Suprapubic skin (tissue), 4 donors: Measurements from ENCODE around the gene LASP1. TPM values are rescaled to one million over a fixed set of nuclear protein-coding genes. Genes with fewer than 3 reads are reported as not detected.

Experiments
- DNase-seq, 2 donors: peaks; one replicate each; pipeline ENCODE4 v3.0.0-alpha.2; 2019; ENCODE audit warnings: low spot score in 2 of 2
- H3K27ac ChIP-seq: fragments of 200-600 bp; sonication (generic); one replicate; pipeline ENCODE4 v1.5.1; 2019
- H3K27me3 ChIP-seq: fragments of 200-600 bp; sonication (generic); one replicate; pipeline ENCODE4 v1.5.1; 2019
- H3K36me3 ChIP-seq: fragments of 200-600 bp; sonication (generic); one replicate; pipeline ENCODE4 v1.5.1; 2019
- H3K4me1 ChIP-seq: fragments of 200-600 bp; sonication (generic); one replicate; pipeline ENCODE4 v1.5.1; 2019
- H3K4me3 ChIP-seq: fragments of 200-600 bp; sonication (generic); one replicate; pipeline ENCODE4 v1.5.1; 2019; ENCODE audit warnings: mild to moderate bottlenecking
- H3K9me3 ChIP-seq: fragments of 200-600 bp; sonication (generic); one replicate; pipeline ENCODE4 v1.5.1; 2019
- EP300 ChIP-seq: sonication (generic); formaldehyde crosslinking; IDR thresholded peaks from one replicate; pipeline ENCODE4 v1.6.1; 2017; ENCODE audit warnings: antibody characterized with exemption
- POLR2A ChIP-seq, 2 donors: fragments of 450-650 bp; IDR thresholded peaks; one replicate each; pipeline ENCODE4 v1.6.1; 2017; ENCODE audit warnings: antibody characterized with exemption in 2 of 2, mild to moderate bottlenecking in 2 of 2, moderate library complexity in 2 of 2
- POLR2AphosphoS5 ChIP-seq, 3 donors: sonication (generic); formaldehyde crosslinking; IDR thresholded peaks; one replicate each; pipeline ENCODE4 v1.6.1; 2017; ENCODE audit warnings: antibody characterized with exemption in 3 of 3
- WGBS: methylation state at CpG from one replicate; pipeline ENCODE4 v1.1.5; 2018; 5-methylcytosine and 5-hydroxymethylcytosine counted together
- total RNA-seq, 4 donors: library from RNA; depleted of rRNA; stranded (reverse); fragments of >200 nt; gene quantifications; one replicate each; pipeline ENCODE4 v1.1.0, GENCODE V29; 2016
- TF ChIP-seq, protein P1 (sequence below), 2 donors: fragments of 200-600 bp in 1 of 2; fragments of 450-650 bp in 1 of 2; sonication (generic) in 1 of 2; IDR thresholded peaks; one replicate each; pipeline ENCODE4 v1.5.1; 2016 to 2019; ENCODE audit warnings: antibody characterized with exemption in 2 of 2, mild to moderate bottlenecking in 1 of 2, moderate library complexity in 1 of 2

LASP1 gene
- total RNA-seq, 4 donors from 2014 or later, result 83.1 to 124 (median 99.6) TPM

DNA sequence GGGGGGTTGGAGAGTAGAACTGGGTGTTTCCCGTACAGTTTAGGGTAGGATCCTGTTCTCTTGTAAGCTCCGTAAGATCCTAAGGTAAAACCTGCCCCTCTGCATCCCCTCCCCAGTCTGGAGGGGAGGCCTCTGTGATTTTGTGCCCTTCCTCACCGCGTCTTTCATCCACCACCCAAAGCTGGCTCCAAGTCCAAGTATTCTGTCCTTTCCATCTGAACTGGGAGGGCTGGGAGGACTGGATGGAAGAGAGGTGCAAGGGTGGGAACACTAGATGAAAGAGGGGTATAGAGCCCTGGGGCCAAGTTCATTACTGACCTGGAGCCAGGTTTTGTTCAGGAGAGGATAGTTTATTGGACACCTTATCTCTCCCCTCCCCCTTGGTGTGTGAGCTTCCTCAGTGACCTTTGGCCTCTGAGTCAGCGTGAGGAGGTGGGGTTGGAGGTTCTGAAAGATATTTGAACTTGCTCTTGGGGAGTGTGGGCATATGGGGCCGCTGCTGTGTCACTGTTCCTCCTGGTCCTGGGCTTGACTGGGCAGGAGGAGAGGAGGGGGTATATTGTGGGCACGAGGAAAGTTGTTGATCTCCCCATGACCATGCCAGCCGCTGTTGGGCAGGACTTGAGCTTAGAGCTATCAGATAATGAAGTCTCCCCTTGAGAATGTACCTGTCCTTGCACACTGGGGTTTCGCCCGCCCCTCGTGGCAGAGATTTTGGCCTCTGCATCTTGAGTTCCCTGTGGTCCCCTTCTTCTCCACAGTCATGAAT lies 1.6 kb downstream of the LASP1 start:
- TF ChIP-seq, protein P1, sequence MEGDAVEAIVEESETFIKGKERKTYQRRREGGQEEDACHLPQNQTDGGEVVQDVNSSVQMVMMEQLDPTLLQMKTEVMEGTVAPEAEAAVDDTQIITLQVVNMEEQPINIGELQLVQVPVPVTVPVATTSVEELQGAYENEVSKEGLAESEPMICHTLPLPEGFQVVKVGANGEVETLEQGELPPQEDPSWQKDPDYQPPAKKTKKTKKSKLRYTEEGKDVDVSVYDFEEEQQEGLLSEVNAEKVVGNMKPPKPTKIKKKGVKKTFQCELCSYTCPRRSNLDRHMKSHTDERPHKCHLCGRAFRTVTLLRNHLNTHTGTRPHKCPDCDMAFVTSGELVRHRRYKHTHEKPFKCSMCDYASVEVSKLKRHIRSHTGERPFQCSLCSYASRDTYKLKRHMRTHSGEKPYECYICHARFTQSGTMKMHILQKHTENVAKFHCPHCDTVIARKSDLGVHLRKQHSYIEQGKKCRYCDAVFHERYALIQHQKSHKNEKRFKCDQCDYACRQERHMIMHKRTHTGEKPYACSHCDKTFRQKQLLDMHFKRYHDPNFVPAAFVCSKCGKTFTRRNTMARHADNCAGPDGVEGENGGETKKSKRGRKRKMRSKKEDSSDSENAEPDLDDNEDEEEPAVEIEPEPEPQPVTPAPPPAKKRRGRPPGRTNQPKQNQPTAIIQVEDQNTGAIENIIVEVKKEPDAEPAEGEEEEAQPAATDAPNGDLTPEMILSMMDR (IDR thresholded peaks at IDR 0.05), result no peak
- TF ChIP-seq POLR2AphosphoS5 (IDR thresholded peaks at IDR 0.05) (no peak), EP300 (no peak), POLR2A (IDR thresholded peaks at IDR 0.05) (no peak)
- peak overlapping the region; percentile 96 for H3K27ac ChIP-seq
- H3K36me3 ChIP-seq, result no peaks in the 10 kb centered on the region
- DNase-seq, result no peak
- H3K4me3 ChIP-seq, result peak overlapping the region; percentile 89
- no peaks in the 10 kb centered on the region for H3K9me3 ChIP-seq
- H3K4me1 ChIP-seq, result peaks cover 66% of the 10 kb centered on the region
- WGBS, result 16% methylated on average over 11 of the region's 11 CpGs
- no peaks in the 10 kb centered on the region for H3K27me3 ChIP-seq

DNA sequence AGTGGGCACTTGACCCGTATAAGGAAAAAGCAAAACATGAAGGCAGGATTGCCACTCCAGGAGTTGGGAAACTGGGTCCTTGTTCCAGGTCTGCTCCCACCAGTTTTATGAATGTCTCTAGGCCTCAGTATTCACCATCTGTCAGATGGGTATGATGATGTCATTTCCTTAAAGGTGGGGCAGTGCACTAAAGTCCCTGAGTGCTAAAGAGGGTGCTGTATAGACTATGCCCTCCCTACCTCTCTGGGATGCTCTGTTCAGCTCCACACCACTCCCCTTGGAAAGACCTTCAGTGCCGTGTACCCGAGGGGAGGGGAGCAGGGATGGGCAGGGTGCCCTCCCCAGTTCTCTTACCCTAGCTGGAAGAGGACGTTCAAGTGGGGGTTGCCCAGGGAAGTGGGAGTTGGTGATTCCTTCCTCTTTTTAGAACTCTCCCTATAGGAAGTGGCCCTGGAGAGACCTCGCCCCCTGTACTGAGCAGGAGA lies 2.2 kb downstream of the LASP1 start:
- H3K9me3 ChIP-seq, result no peaks in the 10 kb centered on the region
- H3K27me3 ChIP-seq, result no peaks in the 10 kb centered on the region
- peak overlapping the region; percentile 89 for H3K4me3 ChIP-seq
- WGBS, result 30% methylated on average over 5 of the region's 5 CpGs
- H3K36me3 ChIP-seq, result no peaks in the 10 kb centered on the region
- no peak for DNase-seq
- H3K27ac ChIP-seq, result peak overlapping the region; percentile 96
- H3K4me1 ChIP-seq, result peaks cover 70% of the 10 kb centered on the region
- TF ChIP-seq POLR2A (IDR thresholded peaks at IDR 0.05), result no peak
- TF ChIP-seq POLR2AphosphoS5 (IDR thresholded peaks at IDR 0.05), result no peak
- TF ChIP-seq EP300, result no peak
- TF ChIP-seq, protein P1 (IDR thresholded peaks at IDR 0.05), result no peak

DNA sequence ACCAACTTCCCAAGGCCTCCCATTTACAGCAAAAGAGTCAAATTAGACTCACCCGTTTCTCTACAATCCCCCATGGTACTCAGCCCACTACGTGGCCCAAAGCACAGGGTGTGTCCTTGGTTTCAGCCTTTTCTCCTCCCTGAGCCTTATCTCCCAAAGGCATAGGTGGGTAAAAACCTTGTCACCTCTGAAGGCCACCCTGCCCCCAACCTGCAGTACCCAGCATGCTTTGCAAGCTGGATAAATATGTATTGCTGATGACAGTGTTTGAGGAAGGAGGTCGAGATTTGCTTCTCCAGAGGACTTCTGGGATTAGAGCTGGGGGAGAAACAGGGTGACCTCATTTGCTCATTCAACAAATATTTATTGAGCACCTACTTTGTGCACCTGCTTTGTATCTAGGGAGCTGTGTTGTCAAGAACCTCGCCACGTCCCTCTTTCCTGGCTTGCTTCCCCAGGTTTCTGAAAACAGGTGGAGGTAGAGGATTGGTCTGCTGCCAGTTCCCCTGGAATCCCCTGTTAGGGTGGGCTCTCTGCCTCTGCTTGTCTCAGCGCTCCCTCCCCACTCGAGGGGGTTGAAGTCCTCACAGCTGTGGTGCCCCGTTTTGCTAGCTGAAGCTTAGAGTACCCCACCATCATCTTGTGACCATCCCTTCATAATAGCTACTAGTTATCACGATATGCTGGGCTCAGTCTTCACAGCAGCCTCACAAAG lies 3.0 kb downstream of the LASP1 start:
- no peak overlapping the region for H3K4me3 ChIP-seq
- no peaks in the 10 kb centered on the region for H3K27me3 ChIP-seq
- TF ChIP-seq, protein P1 (IDR thresholded peaks at IDR 0.05), result no peak
- TF ChIP-seq POLR2A (IDR thresholded peaks at IDR 0.05) (no peak), POLR2AphosphoS5 (IDR thresholded peaks at IDR 0.05) (no peak), EP300 (no peak)
- DNase-seq, result no peak
- peak overlapping the region; percentile 96 for H3K27ac ChIP-seq
- WGBS, result 46% methylated on average over 9 of the region's 9 CpGs
- peaks cover 73% of the 10 kb centered on the region for H3K4me1 ChIP-seq
- H3K36me3 ChIP-seq, result peaks cover under 1% of the 10 kb centered on the region
- H3K9me3 ChIP-seq, result no peaks in the 10 kb centered on the region

DNA sequence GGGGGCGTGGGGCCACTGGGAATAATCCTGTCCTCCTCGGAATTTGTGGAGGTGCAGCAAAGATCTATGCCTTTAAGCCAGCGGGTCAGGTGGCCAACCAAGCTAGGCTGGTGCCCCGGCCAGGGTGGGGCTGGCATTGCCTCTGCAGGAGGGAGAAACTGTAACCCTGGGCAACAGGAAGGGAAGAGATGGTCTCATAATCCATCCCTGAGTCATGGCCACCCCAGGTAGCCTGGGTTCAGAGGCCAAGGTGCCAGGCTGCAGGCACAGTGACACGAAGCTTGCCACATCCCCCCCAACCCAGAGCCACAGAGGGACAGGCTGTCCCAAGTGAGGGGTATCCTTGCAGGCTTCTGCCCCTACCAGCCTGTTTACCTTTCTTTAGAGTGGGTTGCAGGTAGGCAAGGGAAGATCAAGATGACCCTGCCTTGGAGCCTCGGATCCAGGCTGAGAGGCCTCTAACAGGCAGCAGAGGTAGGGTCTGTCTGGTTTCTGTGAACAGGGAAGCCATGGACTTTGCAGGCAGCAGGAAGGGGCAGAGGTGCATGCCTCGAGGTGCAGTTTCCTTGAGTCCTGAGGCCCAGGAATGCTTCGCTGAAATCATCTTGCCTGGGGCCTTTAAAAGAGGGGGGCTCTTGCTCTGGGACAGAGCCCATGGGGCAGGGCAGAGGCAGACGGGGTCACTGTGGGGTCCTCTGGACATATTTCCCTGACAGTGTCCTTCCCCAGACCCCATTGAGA lies 4.0 kb downstream of the LASP1 start:
- Histone ChIP-seq H3K4me3 (peak overlapping the region; percentile 2), H3K27ac (peak overlapping the region; percentile 1), H3K9me3 (no peaks in the 10 kb centered on the region), H3K36me3 (peaks cover 10% of the 10 kb centered on the region), H3K27me3 (no peaks in the 10 kb centered on the region), H3K4me1 (peaks cover 65% of the 10 kb centered on the region)
- WGBS, result 43% methylated on average over 7 of the region's 9 CpGs
- TF ChIP-seq POLR2AphosphoS5 (IDR thresholded peaks at IDR 0.05) (no peak), POLR2A (IDR thresholded peaks at IDR 0.05) (no peak), EP300 (no peak)
- TF ChIP-seq, protein P1 (IDR thresholded peaks at IDR 0.05), result no peak
- DNase-seq, result no peak
